GM12891 (cell line): ENCODE data around the gene BOLL.

Source experiments
- POLR2A ChIP-seq: IDR thresholded peaks from 2 replicates; pipeline ENCODE4 v1.6.1; 2011; ENCODE audit warnings: low read depth, low read length, control low read depth
- POLR2AphosphoS5 ChIP-seq: IDR thresholded peaks from 2 replicates; pipeline ENCODE4 v1.6.1; 2011; ENCODE audit warnings: low read depth, low read length, control low read depth
- POU2F2 ChIP-seq: IDR thresholded peaks from 2 replicates; pipeline ENCODE4 v1.6.1; 2011; ENCODE audit warnings: low read depth, mild to moderate bottlenecking, control low read depth, low read length, moderate library complexity
- TAF1 ChIP-seq: IDR thresholded peaks from 2 replicates; pipeline ENCODE4 v1.6.1; 2011; ENCODE audit warnings: low read depth, low read length, control low read depth

- TF ChIP-seq POLR2A: no peak
- TF ChIP-seq TAF1: no peak
- no peak for TF ChIP-seq POLR2AphosphoS5
- TF ChIP-seq POU2F2: no peak
Measured at GRCh38 chr2:197777823-197778407, 7.2 kb downstream of the BOLL start.
